ENCODE measurements around the gene UBE2O.

UBE2O gene

DNA sequence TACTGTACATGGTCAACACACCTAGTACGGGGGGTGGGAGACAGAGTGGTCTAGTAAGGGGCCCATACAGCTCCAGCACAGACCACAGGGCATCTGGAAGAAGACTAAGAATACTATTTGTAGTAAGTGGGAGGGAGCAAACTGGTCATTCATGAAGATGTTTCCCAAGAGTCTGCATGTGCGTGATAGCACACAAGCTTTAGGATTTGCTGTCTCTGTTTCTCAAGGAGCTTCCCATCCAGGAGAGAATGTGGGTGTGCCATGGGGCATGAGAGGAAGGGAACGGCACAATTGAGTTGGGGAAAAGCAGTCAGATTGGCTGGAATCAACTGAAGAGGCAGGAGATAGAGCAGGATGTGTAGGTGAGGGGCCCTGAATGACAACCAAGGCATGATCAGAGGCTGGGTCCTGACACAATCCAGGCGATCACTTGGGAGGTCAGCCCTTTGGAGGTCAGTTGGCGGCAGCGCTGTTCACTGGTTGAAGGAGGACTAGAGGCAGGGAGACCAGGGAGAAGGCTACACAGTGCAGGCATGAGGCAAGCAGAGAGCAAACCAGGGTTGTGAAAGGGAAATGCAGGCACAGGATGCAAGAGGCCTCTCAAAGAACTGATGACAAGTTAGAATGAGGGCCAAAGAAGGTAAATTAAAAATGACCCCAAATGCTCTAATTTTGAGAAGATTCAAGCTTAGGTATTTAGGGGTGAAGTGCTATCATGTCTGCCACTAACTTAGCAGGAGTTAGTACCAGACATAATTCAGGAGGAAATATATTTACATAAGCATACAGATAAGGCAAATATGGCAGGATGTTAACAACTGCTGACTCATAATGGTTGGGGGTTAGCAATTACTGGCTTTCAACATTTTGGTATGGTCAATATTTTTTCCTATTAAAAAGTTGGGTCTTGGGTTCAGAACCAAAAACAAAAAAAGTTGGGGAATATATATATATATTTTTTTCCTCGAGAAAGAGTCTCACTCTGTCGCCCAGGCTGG lies 10.3 kb downstream of the UBE2O start:
- H2BK15ac ChIP-seq (ENCODE audit: low read depth, poor library complexity, severe bottlenecking): no peak overlapping the region
- H3K4me3 ChIP-seq (ENCODE audit: insufficient read depth in 1 of 2, low read depth in 1 of 2, low read length in 2 of 2): no peak overlapping the region
- peak overlapping the region; percentile 5 to 80 for H3K4ac ChIP-seq (ENCODE audit: low read depth in 1 of 2, low read length in 2 of 2)
- no peak overlapping the region for H3K9ac ChIP-seq (ENCODE audit: low read length)
- no peaks in the 10 kb centered on the region for H3K27me3 ChIP-seq (ENCODE audit: control insufficient read depth in 1 of 2, insufficient read depth in 1 of 2, low read length in 2 of 2)
- no peak overlapping the region for H3K27ac ChIP-seq (ENCODE audit: low read length, poor library complexity, severe bottlenecking)
- no peaks in the 10 kb centered on the region for H3K9me3 ChIP-seq (ENCODE audit: control insufficient read depth, low read length)
- no peak overlapping the region for H2AK5ac ChIP-seq (ENCODE audit: low read length, severe bottlenecking)
- H2AFZ ChIP-seq (ENCODE audit: low read depth, low read length): no peak overlapping the region
- peak overlapping the region; percentile 0 to 34 for H3K18ac ChIP-seq (ENCODE audit: low read depth in 1 of 2, low read length in 2 of 2)
- H3K14ac ChIP-seq (ENCODE audit: low read length in 2 of 2): peak overlapping the region in 1 of 2 experiments; percentile 14
- H2BK120ac ChIP-seq (ENCODE audit: low read depth, low read length): peak overlapping the region; percentile 21
- peak overlapping the region in 1 of 2 experiments; percentile 59 for H2BK12ac ChIP-seq (ENCODE audit: low read length in 2 of 2)
- no peaks in the 10 kb centered on the region for H3K36me3 ChIP-seq (ENCODE audit: control insufficient read depth in 1 of 2, insufficient read depth in 2 of 2, low read depth in 1 of 2, low read length in 2 of 2)
- H3K23ac ChIP-seq (ENCODE audit: low read length in 2 of 2): peak overlapping the region in 1 of 2 experiments; percentile 34
- no peak overlapping the region for H2BK5ac ChIP-seq (ENCODE audit: low read depth, low read length, poor library complexity, severe bottlenecking)
- peak; percentile 67 for DNase-seq
- H4K8ac ChIP-seq (ENCODE audit: low read length): peak overlapping the region; percentile 5
- no peak overlapping the region for H4K91ac ChIP-seq (ENCODE audit: low read length)
- peaks cover 34% of the 10 kb centered on the region for H3K79me1 ChIP-seq (replicated peaks; ENCODE audit: low read length, poor library complexity, severe bottlenecking)
- H3K4me2 ChIP-seq (ENCODE audit: low read length, poor library complexity, severe bottlenecking): no peak overlapping the region
- 88% methylated on average over 8 of the region's 8 CpGs for whole genome bisulfite sequencing
- H3K4me1 ChIP-seq (ENCODE audit: control insufficient read depth, insufficient read depth, low read depth, low read length): peaks cover 23% of the 10 kb centered on the region

DNA sequence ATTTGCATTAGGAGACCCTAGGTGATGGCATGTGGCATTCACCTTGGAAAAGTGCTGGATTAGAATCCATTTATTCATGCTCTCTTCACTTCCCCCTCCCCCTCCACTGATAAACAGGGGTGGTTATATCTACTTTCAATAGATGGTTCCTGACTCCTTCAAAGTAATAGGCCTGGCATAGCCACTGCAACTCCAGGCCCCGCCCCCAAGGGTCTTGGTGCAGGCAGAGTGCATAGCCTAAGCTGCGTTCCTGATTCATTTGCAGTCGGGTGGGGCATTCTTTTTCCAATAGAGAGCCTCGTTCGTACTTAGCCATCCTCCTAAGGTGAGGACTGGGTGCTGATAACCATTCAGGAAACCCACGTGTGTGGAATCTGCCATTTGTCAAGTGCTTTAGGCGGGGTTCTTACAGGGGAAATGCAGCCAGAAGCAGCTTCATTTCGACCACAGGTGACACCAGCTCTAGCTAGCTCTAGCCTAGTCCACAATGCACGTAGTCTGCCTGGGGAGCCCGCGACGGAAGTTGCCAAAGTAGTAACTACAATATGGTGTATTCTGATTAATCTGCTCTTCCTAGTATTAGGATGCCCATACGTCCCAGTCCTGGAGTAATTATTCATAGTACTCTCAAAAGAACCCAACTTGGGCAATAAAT lies 11.1 kb downstream of the UBE2O start:
- Histone ChIP-seq H3K27me3 (ENCODE audit: control insufficient read depth in 1 of 2, insufficient read depth in 1 of 2, low read length in 2 of 2) (no peaks in the 10 kb centered on the region), H3K4me2 (ENCODE audit: low read length, poor library complexity, severe bottlenecking) (no peak overlapping the region), H2BK5ac (ENCODE audit: low read depth, low read length, poor library complexity, severe bottlenecking) (no peak overlapping the region), H3K36me3 (ENCODE audit: control insufficient read depth in 1 of 2, insufficient read depth in 2 of 2, low read depth in 1 of 2, low read length in 2 of 2) (no peaks in the 10 kb centered on the region), H3K4ac (ENCODE audit: low read depth in 1 of 2, low read length in 2 of 2) (no peak overlapping the region), H2BK12ac (ENCODE audit: low read length in 2 of 2) (peak overlapping the region in 1 of 2 experiments; percentile 8), H3K9me3 (ENCODE audit: control insufficient read depth, low read length) (no peaks in the 10 kb centered on the region), H2BK120ac (ENCODE audit: low read depth, low read length) (peak overlapping the region; percentile 21), H2AK5ac (ENCODE audit: low read length, severe bottlenecking) (no peak overlapping the region), H3K27ac (ENCODE audit: low read length, poor library complexity, severe bottlenecking) (no peak overlapping the region), H3K79me1 (replicated peaks; ENCODE audit: low read length, poor library complexity, severe bottlenecking) (peaks cover 36% of the 10 kb centered on the region), H4K91ac (ENCODE audit: low read length) (no peak overlapping the region), H3K4me3 (ENCODE audit: insufficient read depth in 1 of 2, low read depth in 1 of 2, low read length in 2 of 2) (no peak overlapping the region), H3K4me1 (ENCODE audit: control insufficient read depth, insufficient read depth, low read depth, low read length) (peaks cover 21% of the 10 kb centered on the region), H2AFZ (ENCODE audit: low read depth, low read length) (no peak overlapping the region), H3K18ac (ENCODE audit: low read depth in 1 of 2, low read length in 2 of 2) (peak overlapping the region in 1 of 2 experiments; percentile 0), H3K9ac (ENCODE audit: low read length) (no peak overlapping the region), H2BK15ac (ENCODE audit: low read depth, poor library complexity, severe bottlenecking) (no peak overlapping the region), H4K8ac (ENCODE audit: low read length) (no peak overlapping the region), H3K14ac (ENCODE audit: low read length in 2 of 2) (no peak overlapping the region), H3K23ac (ENCODE audit: low read length in 2 of 2) (no peak overlapping the region)
- 76% methylated on average over 9 of the region's 13 CpGs for WGBS
- DNase-seq: no peak

DNA sequence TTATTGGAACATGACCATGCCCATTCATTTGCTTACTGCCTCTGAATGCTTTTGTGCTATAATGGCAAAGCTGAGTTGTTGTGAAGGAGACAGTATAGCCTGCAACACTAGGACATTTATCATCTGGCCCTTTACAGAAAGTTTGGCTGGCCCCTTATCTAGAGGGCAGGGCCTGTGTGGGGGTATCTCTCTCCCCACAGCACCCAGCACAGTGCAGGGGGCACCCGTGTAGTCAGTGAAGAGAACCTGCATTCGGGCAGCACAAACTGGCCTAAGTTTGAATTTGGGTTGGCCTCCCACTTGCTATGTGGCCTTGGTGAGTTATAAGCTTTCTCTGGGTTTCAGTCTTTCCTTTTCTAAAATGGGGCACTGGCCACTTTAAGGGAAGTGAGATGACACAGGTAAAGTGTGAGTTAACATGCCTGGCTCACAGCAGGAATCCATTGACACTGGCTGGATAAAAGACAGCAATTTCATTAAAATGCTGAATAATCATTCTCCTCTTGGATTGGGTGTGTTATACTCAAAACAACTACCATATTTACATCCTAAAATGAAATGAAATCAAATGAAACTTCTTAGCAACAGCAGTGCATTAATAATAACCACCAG lies 12.1 kb downstream of the UBE2O start:
- 98% methylated on average over 2 of the region's 2 CpGs for WGBS
- H2BK5ac ChIP-seq (ENCODE audit: low read depth, low read length, poor library complexity, severe bottlenecking): no peak overlapping the region
- H4K91ac ChIP-seq (ENCODE audit: low read length): no peak overlapping the region
- no peaks in the 10 kb centered on the region for H3K36me3 ChIP-seq (ENCODE audit: control insufficient read depth in 1 of 2, insufficient read depth in 2 of 2, low read depth in 1 of 2, low read length in 2 of 2)
- no peak overlapping the region for H3K23ac ChIP-seq (ENCODE audit: low read length in 2 of 2)
- H3K79me1 ChIP-seq (replicated peaks; ENCODE audit: low read length, poor library complexity, severe bottlenecking): peaks cover 39% of the 10 kb centered on the region
- peaks cover 16% of the 10 kb centered on the region for H3K4me1 ChIP-seq (ENCODE audit: control insufficient read depth, insufficient read depth, low read depth, low read length)
- H3K4me2 ChIP-seq (ENCODE audit: low read length, poor library complexity, severe bottlenecking): no peak overlapping the region
- no peak overlapping the region for H3K4me3 ChIP-seq (ENCODE audit: insufficient read depth in 1 of 2, low read depth in 1 of 2, low read length in 2 of 2)
- no peak overlapping the region for H2BK12ac ChIP-seq (ENCODE audit: low read length in 2 of 2)
- no peak overlapping the region for H2BK15ac ChIP-seq (ENCODE audit: low read depth, poor library complexity, severe bottlenecking)
- H2AK5ac ChIP-seq (ENCODE audit: low read length, severe bottlenecking): no peak overlapping the region
- no peak overlapping the region for H2AFZ ChIP-seq (ENCODE audit: low read depth, low read length)
- no peak overlapping the region for H3K27ac ChIP-seq (ENCODE audit: low read length, poor library complexity, severe bottlenecking)
- no peak overlapping the region for H2BK120ac ChIP-seq (ENCODE audit: low read depth, low read length)
- H3K4ac ChIP-seq (ENCODE audit: low read depth in 1 of 2, low read length in 2 of 2): no peak overlapping the region
- no peaks in the 10 kb centered on the region for H3K9me3 ChIP-seq (ENCODE audit: control insufficient read depth, low read length)
- no peak for DNase-seq
- no peak overlapping the region for H3K18ac ChIP-seq (ENCODE audit: low read depth in 1 of 2, low read length in 2 of 2)
- no peaks in the 10 kb centered on the region for H3K27me3 ChIP-seq (ENCODE audit: control insufficient read depth in 1 of 2, insufficient read depth in 1 of 2, low read length in 2 of 2)
- H3K9ac ChIP-seq (ENCODE audit: low read length): no peak overlapping the region
- H3K14ac ChIP-seq (ENCODE audit: low read length in 2 of 2): no peak overlapping the region
- H4K8ac ChIP-seq (ENCODE audit: low read length): no peak overlapping the region

All from mesenchymal stem cell (in vitro differentiated cells and primary cell).